ENCODE measurements around the gene GATB. TPM values are rescaled to one million over a fixed set of nuclear protein-coding genes. Genes with fewer than 3 reads are reported as not detected.

The GATB gene
- total RNA-seq, 1 donor, result 15.5 TPM

DNA sequence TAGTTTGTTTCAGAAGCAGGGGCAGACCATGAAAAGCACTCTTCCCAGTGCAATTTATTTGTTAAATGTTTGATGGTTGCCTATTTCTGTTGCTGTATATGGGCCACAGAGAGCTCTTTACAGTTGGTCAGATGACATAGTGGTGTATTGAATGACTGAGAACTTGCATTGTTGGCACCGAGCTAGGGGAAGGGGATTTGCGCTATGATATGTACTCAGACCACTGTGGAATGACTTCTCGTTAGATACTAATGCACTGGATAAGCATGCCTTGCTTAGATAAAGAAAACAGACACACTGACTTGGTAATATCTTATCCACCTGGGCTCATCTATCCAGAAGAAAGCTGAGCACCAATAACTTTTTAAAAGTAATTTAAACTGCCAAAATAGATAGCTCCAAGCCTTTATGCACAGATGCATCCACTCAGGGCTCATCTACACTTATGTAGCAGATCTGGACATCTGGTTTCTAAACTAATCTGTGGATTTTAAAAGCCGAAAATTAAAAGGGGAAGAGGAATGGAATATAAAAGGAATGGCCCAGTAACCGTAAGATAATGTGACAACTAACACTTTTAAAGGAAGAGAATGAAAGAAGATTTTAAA lies 132.7 kb downstream of the GATB start:
- no peak for DNase-seq (ENCODE audit: low read depth)
- TF ChIP-seq, protein P1, sequence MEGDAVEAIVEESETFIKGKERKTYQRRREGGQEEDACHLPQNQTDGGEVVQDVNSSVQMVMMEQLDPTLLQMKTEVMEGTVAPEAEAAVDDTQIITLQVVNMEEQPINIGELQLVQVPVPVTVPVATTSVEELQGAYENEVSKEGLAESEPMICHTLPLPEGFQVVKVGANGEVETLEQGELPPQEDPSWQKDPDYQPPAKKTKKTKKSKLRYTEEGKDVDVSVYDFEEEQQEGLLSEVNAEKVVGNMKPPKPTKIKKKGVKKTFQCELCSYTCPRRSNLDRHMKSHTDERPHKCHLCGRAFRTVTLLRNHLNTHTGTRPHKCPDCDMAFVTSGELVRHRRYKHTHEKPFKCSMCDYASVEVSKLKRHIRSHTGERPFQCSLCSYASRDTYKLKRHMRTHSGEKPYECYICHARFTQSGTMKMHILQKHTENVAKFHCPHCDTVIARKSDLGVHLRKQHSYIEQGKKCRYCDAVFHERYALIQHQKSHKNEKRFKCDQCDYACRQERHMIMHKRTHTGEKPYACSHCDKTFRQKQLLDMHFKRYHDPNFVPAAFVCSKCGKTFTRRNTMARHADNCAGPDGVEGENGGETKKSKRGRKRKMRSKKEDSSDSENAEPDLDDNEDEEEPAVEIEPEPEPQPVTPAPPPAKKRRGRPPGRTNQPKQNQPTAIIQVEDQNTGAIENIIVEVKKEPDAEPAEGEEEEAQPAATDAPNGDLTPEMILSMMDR (IDR thresholded peaks at IDR 0.05; ENCODE audit: insufficient read depth, low read depth, low read length), result no peak
- H3K4me3 ChIP-seq (ENCODE audit: low read depth, low read length), result no peak overlapping the region

DNA sequence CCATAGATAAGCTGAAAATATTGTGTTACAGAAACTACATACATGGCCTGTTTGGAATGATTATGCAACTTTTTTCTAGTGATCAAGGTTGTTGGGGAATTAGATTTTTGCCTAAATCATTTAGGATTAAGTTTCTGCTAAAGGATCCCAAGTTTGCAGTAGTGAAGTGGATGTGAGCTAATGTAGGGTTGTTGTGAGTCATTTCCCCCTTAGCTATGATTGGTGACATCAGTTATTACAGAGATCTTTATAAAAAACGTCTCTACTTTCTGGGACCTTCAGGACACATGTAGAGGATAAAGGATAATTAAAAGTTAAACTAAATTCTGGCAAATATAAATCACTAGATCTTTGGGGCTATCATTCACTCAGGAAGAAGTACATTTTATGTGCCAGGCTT lies 133.3 kb downstream of the GATB start:
- H3K4me3 ChIP-seq (ENCODE audit: low read depth, low read length), result no peak overlapping the region
- no peak for DNase-seq (ENCODE audit: low read depth)
- TF ChIP-seq, protein P1 (IDR thresholded peaks at IDR 0.05; ENCODE audit: insufficient read depth, low read depth, low read length), result no peak

DNA sequence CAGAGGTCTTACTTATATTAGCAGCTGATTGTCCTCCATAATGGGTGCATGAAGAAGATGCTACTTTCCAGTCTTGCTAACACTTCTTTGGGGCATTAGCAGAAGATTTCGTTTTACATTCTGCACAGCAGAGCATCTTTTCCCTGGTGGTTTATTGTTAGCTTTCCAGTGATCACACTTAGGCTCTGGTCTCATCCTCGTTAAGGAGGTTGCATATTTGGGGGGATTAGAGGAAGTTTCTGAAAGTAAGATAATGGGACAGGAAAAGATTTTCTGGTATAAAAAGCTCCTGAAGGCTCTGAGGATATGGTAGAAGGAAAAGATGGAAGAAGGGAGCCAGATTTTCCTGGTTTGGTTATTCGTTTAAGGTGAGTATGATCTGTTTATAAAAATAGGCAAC lies 134.1 kb downstream of the GATB start:
- no peak overlapping the region for H3K4me3 ChIP-seq (ENCODE audit: low read depth, low read length)
- DNase-seq (ENCODE audit: low read depth), result no peak
- TF ChIP-seq, protein P1 (IDR thresholded peaks at IDR 0.05; ENCODE audit: insufficient read depth, low read depth, low read length), result no peak

DNA sequence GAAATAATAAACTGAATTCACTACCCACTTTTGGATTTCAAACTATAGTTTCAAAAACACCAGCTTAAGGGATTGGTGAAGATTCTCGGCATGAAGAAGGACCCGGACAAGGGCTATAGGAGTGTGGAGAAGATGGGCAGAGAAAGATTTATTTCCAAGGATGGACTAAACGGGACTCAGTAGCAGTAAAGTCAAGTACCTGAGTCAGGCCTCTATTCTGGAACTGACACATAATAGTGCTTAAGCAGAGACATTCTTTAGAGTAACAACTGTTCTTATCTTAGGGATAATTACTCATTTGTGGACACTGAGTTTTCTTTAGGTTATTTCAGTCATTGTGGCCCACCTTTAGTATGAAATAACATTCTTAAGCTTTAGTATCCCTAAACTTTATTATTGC lies 134.6 kb downstream of the GATB start:
- no peak for DNase-seq (ENCODE audit: low read depth)

DNA sequence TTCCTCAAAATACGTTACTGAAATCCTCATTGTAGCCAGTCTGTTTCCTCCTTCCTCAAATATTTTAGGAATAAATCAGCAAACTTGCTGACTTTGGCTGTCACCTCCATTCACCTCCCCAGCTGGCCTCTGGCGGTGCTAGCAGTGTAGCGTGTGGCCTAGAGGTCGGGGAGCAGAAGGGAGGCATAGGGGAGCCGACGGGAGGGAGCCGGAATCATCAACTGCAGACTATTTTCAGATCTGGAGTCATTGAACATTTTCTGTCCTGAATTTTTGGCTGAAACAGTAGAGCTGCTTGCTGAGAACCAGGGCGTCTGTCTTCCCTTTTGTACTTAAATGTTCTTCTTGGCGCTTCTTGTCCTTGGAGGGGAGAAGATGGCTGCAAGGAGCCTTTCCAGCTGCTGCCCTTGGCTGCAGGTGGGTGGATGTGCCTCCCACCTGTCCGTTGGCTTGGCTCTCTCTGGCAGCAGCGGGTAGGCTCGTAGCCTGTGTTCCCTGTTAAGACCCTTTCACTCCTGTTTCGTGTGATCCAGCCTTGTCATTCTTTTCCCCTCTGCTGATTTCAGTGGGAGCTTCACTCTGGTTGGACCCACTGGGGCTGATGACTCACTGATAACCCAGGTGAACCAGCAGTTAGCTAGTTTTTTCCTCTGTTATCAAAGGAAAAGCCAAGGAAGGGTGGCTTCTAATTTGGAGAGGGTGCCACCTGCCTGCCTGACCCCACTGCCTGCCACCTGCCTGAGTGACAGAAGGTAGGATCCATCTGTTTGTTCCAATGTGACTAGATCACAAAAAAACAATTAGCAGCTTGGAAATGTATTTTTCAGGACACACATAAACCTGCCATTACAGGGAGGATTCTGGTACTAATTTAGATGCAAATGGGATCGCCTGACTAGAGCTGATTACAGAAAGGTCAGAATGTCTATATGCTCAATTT lies 135.9 kb downstream of the GATB start:
- no peak for DNase-seq (ENCODE audit: low read depth)
- TF ChIP-seq, protein P1 (IDR thresholded peaks at IDR 0.05; ENCODE audit: insufficient read depth, low read depth, low read length), result no peak
- H3K4me3 ChIP-seq (ENCODE audit: low read depth, low read length), result no peak overlapping the region

More for the DNA sequence above, 134.6 kb downstream of the GATB start:
- TF ChIP-seq, protein P1 (IDR thresholded peaks at IDR 0.05; ENCODE audit: insufficient read depth, low read depth, low read length), result no peak
- H3K4me3 ChIP-seq (ENCODE audit: low read depth, low read length), result no peak overlapping the region
